HG03064 (cell line): Measurements from ENCODE around the gene TWIST1.

Source experiments
- ATAC-seq: cut with Tn5 transposase; IDR thresholded peaks from one replicate; pipeline ENCODE4 v1.9.1; 2021; ENCODE audit warnings: low read depth; ENCODE audit not compliant: unreplicated experiment

The TWIST1 gene

GRCh38 chr7:19113855-19114550, 3.4 kb downstream of the TWIST1 start:
- no peak for ATAC-seq

DNA sequence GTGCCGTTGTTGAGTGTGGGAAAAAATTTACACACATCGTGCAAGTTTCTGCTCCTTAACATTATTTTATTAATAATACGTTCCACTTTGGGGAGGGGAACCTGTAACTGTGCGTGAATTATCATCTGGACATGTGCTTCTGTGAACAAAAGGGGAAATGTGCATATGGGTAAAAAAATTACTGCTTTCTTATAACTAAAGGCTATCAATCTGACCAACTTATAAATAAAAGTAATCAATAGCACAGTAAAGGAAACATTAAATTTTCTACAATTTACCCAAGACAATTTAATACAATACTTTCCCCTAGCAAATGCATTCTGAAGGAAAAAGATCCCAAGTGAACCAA, 4.5 kb downstream of the TWIST1 start:
- ATAC-seq = no peak

- ATAC-seq = no peak
Observed at GRCh38 chr7:19112274-19113001, 5.0 kb downstream of the TWIST1 start.

DNA sequence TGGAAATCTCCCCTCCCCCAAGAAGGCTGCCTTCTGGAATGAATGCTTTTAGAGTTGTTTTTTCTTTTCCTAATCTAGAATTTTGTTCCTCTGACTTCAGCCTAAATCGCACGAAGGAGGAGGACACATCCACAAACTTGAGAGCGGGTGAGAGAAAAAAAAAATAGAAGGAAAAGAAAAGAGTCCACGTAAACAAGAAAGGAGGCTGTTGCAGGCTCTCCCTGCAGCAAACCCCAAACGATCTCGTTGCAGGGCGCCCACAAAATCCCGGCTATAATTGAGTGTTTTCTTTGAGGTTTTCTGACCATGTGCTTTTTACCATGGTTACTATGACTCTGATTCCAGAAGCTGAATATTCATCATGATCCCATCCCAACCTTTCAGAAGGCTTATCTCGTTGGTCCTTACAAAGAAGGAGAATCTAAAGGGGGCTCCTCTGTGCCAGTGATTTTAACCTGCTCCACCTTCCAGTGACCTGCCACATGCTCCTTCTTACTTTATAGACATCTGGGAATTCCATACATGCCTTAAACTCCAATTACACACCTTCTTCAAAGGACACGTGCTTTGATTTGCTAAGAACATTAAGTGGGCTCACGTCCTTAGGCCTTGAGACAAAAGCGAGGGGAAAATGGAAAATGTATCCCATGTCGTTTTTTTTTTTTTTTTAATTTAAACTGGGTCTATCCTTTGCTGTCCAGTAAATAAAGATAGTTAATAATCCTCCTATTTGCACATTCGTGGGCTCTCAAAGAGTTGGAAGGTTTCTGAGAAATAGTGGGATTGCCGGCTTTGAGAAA, 5.8 kb downstream of the TWIST1 start:
- no peak for ATAC-seq

DNA sequence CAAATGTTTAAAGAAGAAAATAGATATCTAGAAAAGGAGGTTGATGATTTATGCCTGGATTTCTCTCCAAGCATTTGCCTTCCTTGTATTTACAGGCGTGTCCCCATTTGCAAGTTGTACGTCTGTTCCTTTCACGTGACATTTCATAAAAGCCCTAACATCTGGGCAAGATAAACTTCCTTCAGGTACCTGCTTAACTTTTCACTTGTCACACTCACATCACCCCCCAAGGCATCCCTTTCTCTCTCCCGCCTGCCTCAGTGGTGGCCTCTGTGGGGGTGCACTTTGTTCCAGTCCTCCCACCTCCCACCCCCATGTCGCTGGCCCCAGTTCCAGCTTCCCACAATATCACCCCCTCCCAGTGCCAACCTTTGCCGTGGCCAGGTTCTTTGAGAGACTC, 6.7 kb downstream of the TWIST1 start:
- ATAC-seq = no peak

DNA sequence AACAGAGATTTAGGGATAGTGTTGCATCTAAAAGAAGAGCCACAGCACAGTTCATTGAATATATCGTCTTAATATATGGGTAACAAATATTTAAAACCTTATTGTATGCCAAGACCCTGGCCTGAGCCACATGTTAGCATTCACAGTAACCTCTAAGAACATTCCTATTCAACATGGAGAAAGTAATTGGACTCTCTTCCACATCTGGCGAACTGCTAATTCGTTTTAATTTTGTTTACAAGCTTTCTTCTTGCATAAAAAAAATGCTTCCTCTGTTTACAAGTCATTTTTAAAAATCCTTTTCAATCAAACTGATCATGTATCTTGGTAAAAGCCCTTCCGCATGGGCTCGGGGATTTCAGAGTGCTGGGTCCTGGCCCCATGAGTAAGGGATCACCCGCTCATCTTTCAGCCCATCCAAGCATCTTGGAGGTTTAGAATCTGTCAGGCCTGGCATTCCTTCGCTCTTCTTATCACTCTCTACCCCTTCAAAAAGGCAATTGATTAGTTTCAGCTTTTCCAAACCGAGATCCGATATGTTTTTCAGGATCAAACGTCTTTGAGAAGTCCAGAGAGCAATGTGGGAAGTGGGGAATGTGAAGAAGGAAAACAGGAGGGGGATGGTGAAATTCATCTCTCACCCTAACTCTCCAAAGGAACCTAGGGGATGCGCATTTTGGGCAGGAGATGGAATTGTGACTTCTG, 7.3 kb downstream of the TWIST1 start:
- no peak for ATAC-seq

- no peak for ATAC-seq
Observed at GRCh38 chr7:19109000-19109946, 8.2 kb downstream of the TWIST1 start.

- no peak for ATAC-seq
Observed at GRCh38 chr7:19107356-19108146, 9.9 kb downstream of the TWIST1 start.

- ATAC-seq = no peak
Observed at GRCh38 chr7:19107081-19107355, 10.4 kb downstream of the TWIST1 start.

DNA sequence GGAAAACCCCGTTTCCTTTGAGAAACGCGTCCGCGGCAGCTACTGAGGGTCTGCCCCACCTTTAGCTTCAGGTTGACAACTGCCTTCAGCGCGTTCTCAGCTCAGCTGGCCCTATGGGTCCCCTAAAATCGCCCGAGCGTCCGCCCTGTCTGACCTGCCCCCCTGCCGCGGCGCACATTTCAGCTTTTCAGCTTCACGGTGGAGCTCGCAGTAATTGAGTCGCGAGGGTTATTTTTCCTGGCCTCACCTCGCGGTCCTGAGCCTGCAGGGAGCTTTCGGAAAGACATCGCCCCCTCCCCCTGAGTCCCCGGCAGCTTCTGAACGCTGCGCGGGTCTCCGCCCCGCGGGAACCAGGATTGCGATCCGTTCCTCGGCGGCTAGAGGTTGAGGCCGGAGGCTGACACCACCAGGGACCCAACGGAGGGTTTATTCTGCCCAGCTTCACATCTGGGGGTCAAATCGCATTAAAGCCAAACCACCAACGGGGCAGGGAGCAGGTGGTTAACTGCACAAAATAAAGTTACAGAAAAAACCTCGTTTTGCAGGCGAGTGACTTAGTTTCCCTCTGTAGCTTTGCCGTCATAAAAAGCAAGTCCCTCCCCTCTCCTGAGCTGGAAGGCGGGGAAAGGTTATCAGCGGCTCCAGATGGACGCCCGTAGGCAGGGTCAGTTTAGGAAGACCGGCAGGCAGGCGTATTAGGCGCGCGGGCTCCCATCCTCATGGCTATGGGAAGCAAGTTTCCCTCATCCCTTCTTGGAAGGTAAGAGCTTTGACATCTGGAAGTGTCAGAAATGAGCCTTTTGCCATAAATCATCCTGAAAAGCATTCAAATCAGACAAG, 11.0 kb downstream of the TWIST1 start:
- no peak for ATAC-seq

GRCh38 chr7:19105546-19105945, 11.9 kb downstream of the TWIST1 start:
- no peak for ATAC-seq

- no peak for ATAC-seq
Observed at GRCh38 chr7:19104811-19105210, 12.6 kb downstream of the TWIST1 start.

DNA sequence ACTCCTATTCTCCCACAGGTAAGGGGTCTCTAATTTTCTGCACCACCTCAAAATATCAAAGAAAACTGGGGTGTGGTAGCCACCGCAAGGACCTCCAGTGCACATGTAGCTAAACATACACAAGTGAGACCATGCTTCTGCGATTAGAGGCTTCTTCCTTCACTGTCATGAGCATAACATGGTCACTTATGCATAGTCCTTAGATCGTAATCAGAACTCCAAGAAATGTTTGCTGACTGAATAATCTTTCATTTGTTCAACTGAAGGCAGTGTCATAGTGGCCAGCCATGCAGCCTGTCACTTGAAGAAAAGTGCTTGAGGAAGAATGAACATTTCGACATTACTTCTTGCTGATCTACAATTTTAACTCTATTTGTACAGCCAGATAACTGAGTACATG, 14.6 kb downstream of the TWIST1 start:
- no peak for ATAC-seq

- ATAC-seq = no peak
Observed at GRCh38 chr7:19101909-19102308, 15.5 kb downstream of the TWIST1 start.

- ATAC-seq = no peak
Observed at GRCh38 chr7:19101472-19101871, 16.0 kb downstream of the TWIST1 start.

- no peak for ATAC-seq
Observed at GRCh38 chr7:19099924-19100323, 17.5 kb downstream of the TWIST1 start.

DNA sequence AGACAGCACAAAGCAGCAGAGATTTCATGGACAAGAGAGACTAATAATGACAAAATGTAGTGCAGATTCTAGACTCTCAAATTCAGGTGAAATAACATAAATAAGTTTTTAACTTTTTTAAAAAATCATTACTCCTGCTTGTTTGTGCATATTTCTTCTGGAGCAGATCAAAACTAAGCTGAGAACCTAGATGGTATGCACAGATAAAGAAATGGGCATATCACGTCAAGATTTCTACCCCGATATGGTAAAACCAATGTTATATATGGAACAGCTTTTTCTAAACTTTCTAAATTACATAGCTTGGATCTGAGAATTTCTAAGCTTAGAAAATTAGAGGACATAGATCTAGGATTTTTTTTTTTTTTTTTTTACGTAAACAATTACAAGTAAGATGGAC, 18.2 kb downstream of the TWIST1 start:
- no peak for ATAC-seq

DNA sequence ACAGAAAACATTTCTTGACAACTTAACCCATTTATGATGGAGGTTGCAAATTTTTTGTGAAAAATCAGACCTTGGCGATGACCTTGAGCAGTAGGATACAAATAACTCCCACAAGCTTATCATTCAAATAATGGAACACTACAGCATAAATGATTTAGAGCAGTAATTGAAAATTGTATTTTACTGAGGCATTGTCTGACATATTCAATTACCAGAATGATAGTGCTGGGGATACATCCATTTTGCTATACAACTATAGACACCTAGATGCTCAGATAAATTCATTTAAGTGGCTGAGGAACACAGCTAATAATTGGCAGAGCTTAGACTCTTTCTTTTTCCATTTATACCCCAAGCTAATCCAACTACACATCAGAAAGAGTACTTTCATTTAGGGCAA, 18.9 kb downstream of the TWIST1 start:
- ATAC-seq = no peak
